Measurements from ENCODE around the gene PARD3B. TPM values are rescaled to one million over a fixed set of nuclear protein-coding genes. Genes with fewer than 3 reads are reported as not detected.

The PARD3B gene
- total and polyA plus RNA-seq, 2 experiments from 2014 or later: 4.3 to 8.5 TPM

- H3K9me3 ChIP-seq (ENCODE audit: low read depth): no peaks in the 10 kb centered on the region
- no peak for TF ChIP-seq CTCF (IDR thresholded peaks at IDR 0.05; ENCODE audit: low read depth, low read length)
These were observed 1044.2 kb downstream of the PARD3B start for GRCh38 chr2:205589479-205589878.

GRCh38 chr2:205590759-205591158, 1045.5 kb downstream of the PARD3B start:
- Histone ChIP-seq H3K9me3 (ENCODE audit: low read depth) (no peaks in the 10 kb centered on the region), H3K36me3 (no peaks in the 10 kb centered on the region), H3K27me3 (no peaks in the 10 kb centered on the region), H3K4me3 (no peak overlapping the region), H3K27ac (no peak overlapping the region), H3K4me1 (ENCODE audit: low read depth) (peaks cover 26% of the 10 kb centered on the region)
- TF ChIP-seq CTCF (IDR thresholded peaks at IDR 0.05; ENCODE audit: low read depth, low read length): no peak
- peak in 1 of 2 donors; percentile 16 for DNase-seq (ENCODE audit: low read depth in 1 of 2, low spot score in 1 of 2)

More at GRCh38 chr2:205589479-205589878, 1044.2 kb downstream of the PARD3B start:
- peaks cover 15% of the 10 kb centered on the region for H3K4me1 ChIP-seq (ENCODE audit: low read depth)
- no peaks in the 10 kb centered on the region for H3K36me3 ChIP-seq
- no peak overlapping the region for H3K4me3 ChIP-seq
- no peaks in the 10 kb centered on the region for H3K27me3 ChIP-seq
- H3K27ac ChIP-seq: no peak overlapping the region
- DNase-seq (ENCODE audit: low read depth in 1 of 2, low spot score in 1 of 2): no peak

- Histone ChIP-seq H3K27ac (peak overlapping the region; percentile 92), H3K27me3 (no peaks in the 10 kb centered on the region), H3K36me3 (no peaks in the 10 kb centered on the region), H3K4me1 (ENCODE audit: low read depth) (peaks cover 26% of the 10 kb centered on the region), H3K4me3 (no peak overlapping the region), H3K9me3 (ENCODE audit: low read depth) (no peaks in the 10 kb centered on the region)
- peak; percentile 9 to 86 for DNase-seq (ENCODE audit: low read depth in 1 of 2, low spot score in 1 of 2)
- TF ChIP-seq CTCF (IDR thresholded peaks at IDR 0.05; ENCODE audit: low read depth, low read length): no peak
These were observed 1048.6 kb downstream of the PARD3B start for GRCh38 chr2:205593891-205594290.

GRCh38 chr2:205596581-205596980, 1051.3 kb downstream of the PARD3B start:
- Histone ChIP-seq H3K4me3 (no peak overlapping the region), H3K9me3 (ENCODE audit: low read depth) (no peaks in the 10 kb centered on the region), H3K4me1 (ENCODE audit: low read depth) (peaks cover 26% of the 10 kb centered on the region), H3K27ac (no peak overlapping the region), H3K36me3 (no peaks in the 10 kb centered on the region), H3K27me3 (no peaks in the 10 kb centered on the region)
- no peak for TF ChIP-seq CTCF (IDR thresholded peaks at IDR 0.05; ENCODE audit: low read depth, low read length)
- DNase-seq (ENCODE audit: low read depth in 1 of 2, low spot score in 1 of 2): no peak

GRCh38 chr2:205605638-205606304, 1060.5 kb downstream of the PARD3B start:
- no peaks in the 10 kb centered on the region for H3K36me3 ChIP-seq
- no peak overlapping the region for H3K4me3 ChIP-seq
- no peak overlapping the region for H3K27ac ChIP-seq
- H3K4me1 ChIP-seq (ENCODE audit: low read depth): peaks cover 15% of the 10 kb centered on the region
- DNase-seq (ENCODE audit: low read depth in 1 of 2, low spot score in 1 of 2): no peak
- no peaks in the 10 kb centered on the region for H3K27me3 ChIP-seq
- no peaks in the 10 kb centered on the region for H3K9me3 ChIP-seq (ENCODE audit: low read depth)
- no peak for TF ChIP-seq CTCF (IDR thresholded peaks at IDR 0.05; ENCODE audit: low read depth, low read length)
